ENCODE data around the gene GNA14.

GRCh38 chr9:77456829-77457437 is 191.2 kb downstream of the GNA14 start:
- TF ChIP-seq CTCF (conservative IDR thresholded peaks at IDR 0.05 in 1 of 2, IDR thresholded peaks at IDR 0.05 in 1 of 2; ENCODE audit: low read depth in 1 of 2, low read length in 2 of 2), result peak; percentile 92 to 98
- TF ChIP-seq EZH2 (IDR thresholded peaks at IDR 0.05; ENCODE audit: low read length, missing control alignments), result no peak

All from fibroblast of lung (primary cell).